Adrenal gland (tissue), 12 donors: ENCODE data around the gene FTL. TPM values are rescaled to one million over a fixed set of nuclear protein-coding genes. Genes with fewer than 3 reads are reported as not detected.

Experiments used
- DNase-seq, 7 donors: peaks; one replicate each; pipeline ENCODE4 v3.0.0-alpha.2; 2019 to 2020
- H3K27ac ChIP-seq, 5 donors: fragments of 200-600 bp; sonication (generic) in 4 of 5; 1 replicate in 3 of 5; 2 replicates in 2 of 5; pipeline versions ENCODE4 v1.5.1 to v1.8.0; 2016 to 2020; ENCODE audit warnings: mild to moderate bottlenecking in 1 of 5
- H3K27me3 ChIP-seq: fragments of 200-600 bp; 2 replicates; pipeline ENCODE4 v1.8.0; 2021
- H3K36me3 ChIP-seq, 2 donors: fragments of 200-600 bp; replicated peaks in 1 of 2; 1 replicate in 1 of 2; 2 replicates in 1 of 2; pipeline versions ENCODE4 v1.5.1 to v1.8.0; 2018 to 2022
- H3K4me1 ChIP-seq, 2 donors: fragments of 200-600 bp; replicated peaks in 1 of 2; 1 replicate in 1 of 2; 2 replicates in 1 of 2; pipeline versions ENCODE4 v1.5.1 to v1.8.0; 2018 to 2021
- H3K4me3 ChIP-seq, 4 donors: fragments of 200-600 bp; sonication (generic) in 3 of 4; one replicate each; pipeline ENCODE4 v1.5.1; 2016 to 2018
- H3K9me3 ChIP-seq, 3 donors: fragments of 200-600 bp; sonication (generic) in 1 of 3; replicated peaks in 1 of 3; 1 replicate in 2 of 3; 2 replicates in 1 of 3; pipeline versions ENCODE4 v1.5.1 to v1.8.0; 2016 to 2021
- POLR2A ChIP-seq, 2 donors: fragments of 450-650 bp; IDR thresholded peaks; one replicate each; pipeline ENCODE4 v1.6.1; 2017; ENCODE audit warnings: antibody characterized with exemption in 2 of 2, mild to moderate bottlenecking in 2 of 2, moderate library complexity in 1 of 2
- WGBS, 4 donors: extraction: QIAGEN DNeasy Blood & Tissue Kit in 2 of 4; methylation state at CpG; one replicate each; pipeline versions ENCODE4 v1.1.5 to v1.1.7; 2013 to 2017; 5-methylcytosine and 5-hydroxymethylcytosine counted together
- intact Hi-C, 2 donors: fragments of 100-400 bp; cut with DNase I; formaldehyde crosslinking; loops; one replicate each; pipeline versions ENCODE4 v1.14.1 to v1.15.0; 2022 to 2023
- polyA plus RNA-seq, 3 donors: library from polyadenylated mRNA; stranded (reverse); fragments of 200-250 nt in 2 of 3; fragments of 350-450 nt in 1 of 3; fragmentation: Illumina TruSeq in 1 of 3; extraction: RNeasy Lipid Tissue Mini Kit (QIAGEN cat#74804) in 1 of 3; gene quantifications; one replicate each; pipeline ENCODE4 v1.2.3, GENCODE V29; 2013 to 2014
- total RNA-seq, 9 donors: library from RNA; depleted of rRNA in 4 of 9; stranded (reverse); fragments of >200 nt in 4 of 9; fragments of 120-200 nt in 1 of 9; fragmentation: NEBNext Ultra II Directional in 1 of 9; extraction: Animal tissue kit (Norgen Biotek cat#: 25700) in 1 of 9; gene quantifications; one replicate each; pipeline versions ENCODE4 v1.1.0 to v1.2.4, GENCODE V29; 2013 to 2023
- TF ChIP-seq, protein P1 (sequence below), 6 experiments: fragments of 450-650 bp in 4 of 6; fragments of 200-600 bp in 2 of 6; sonication (generic) in 1 of 6; IDR thresholded peaks; 1 replicate in 5 of 6; 2 replicates in 1 of 6; pipeline versions ENCODE4 v1.5.1 to v1.8.0; 2016 to 2021; ENCODE audit warnings: antibody characterized with exemption in 6 of 6, mild to moderate bottlenecking in 2 of 6, moderate library complexity in 1 of 6
- donor health status: healthy with polysubstance abuse.
- donor health status: Bipolar disorder and iron deficiency.
- donor health status: DM: yes; HTN: yes; CAD: no.
- donor health status: DM: no; HTN: no; CAD: no.
- donor health status: DM: no; HTN: no; CAD: no.
- donor health status: DM: yes; HTN: yes; CAD: no.

Gene FTL
- total and polyA plus RNA-seq, 12 donors: 2,288 to 11,726 (median 4,068) TPM

DNA sequence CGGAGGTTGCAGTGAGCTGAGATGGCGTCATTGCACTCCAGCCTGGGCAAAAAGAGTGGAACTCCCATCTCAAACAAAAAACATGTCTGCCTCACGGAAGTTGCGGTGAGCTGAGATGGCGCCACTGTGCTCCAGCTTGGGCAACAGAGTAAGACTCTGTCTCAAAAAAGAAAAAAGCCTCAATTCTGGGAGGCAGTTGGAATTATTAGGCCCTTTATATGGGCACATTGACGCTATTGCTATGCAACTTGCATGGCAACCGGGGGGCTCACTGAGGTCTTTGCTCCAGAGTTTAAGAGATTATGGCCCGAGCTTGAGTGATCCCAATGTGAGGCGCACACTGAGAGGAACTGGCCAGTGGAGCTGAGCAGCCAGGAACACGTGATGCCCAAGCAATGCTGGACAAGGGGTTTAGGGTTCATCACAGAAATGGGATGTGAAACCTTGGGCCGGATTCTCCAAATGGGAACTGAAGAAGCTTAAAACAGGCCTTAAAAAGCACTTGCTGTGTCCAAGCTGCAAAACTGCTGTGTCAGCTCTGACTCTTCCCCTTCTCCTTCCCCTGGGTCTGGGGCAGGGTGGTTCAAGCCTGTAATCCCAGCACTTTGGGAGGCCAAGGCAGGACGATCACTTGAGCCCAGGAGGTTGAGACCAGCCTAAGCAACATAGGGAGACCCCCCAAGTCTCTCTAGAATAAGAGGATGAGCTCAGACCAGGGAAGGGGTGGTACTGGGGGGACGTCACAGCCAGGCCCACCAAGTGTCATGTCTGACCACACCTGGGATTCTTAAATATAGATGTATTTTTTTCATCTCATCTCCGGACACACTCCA, 2.5 kb downstream of the FTL start:
- Histone ChIP-seq H3K27me3 (no peaks in the 10 kb centered on the region), H3K36me3 (peaks cover 0 to 43% of the 10 kb centered on the region in 2 donors), H3K27ac (peak overlapping the region in 4 of 5 donors; percentile 53 to 96 (median 85)), H3K4me3 (peak overlapping the region in 2 of 4 donors; percentile 4 to 94), H3K4me1 (peaks cover 31 to 34% of the 10 kb centered on the region in 2 donors), H3K9me3 (no peaks in the 10 kb centered on the region)
- intact Hi-C loops: loop anchor here (5.0 to 10.0 kb wide), 2 partner anchors 93 to 130 kb away; partner anchors contain the start of genes HSD17B14 (in 1 of the 2) and PPP1R15A (in 1 of the 2)
- DNase-seq: peak in 6 of 7 donors; percentile 63 to 80 (median 70)
- WGBS, 4 donors: 72 to 75% (median 74%) methylated on average over 12 to 14 of the region's 14 CpGs
- TF ChIP-seq POLR2A (IDR thresholded peaks at IDR 0.05): peak in 1 of 2 donors; percentile 38
- TF ChIP-seq, protein P1, sequence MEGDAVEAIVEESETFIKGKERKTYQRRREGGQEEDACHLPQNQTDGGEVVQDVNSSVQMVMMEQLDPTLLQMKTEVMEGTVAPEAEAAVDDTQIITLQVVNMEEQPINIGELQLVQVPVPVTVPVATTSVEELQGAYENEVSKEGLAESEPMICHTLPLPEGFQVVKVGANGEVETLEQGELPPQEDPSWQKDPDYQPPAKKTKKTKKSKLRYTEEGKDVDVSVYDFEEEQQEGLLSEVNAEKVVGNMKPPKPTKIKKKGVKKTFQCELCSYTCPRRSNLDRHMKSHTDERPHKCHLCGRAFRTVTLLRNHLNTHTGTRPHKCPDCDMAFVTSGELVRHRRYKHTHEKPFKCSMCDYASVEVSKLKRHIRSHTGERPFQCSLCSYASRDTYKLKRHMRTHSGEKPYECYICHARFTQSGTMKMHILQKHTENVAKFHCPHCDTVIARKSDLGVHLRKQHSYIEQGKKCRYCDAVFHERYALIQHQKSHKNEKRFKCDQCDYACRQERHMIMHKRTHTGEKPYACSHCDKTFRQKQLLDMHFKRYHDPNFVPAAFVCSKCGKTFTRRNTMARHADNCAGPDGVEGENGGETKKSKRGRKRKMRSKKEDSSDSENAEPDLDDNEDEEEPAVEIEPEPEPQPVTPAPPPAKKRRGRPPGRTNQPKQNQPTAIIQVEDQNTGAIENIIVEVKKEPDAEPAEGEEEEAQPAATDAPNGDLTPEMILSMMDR (IDR thresholded peaks at IDR 0.05): peak in 2 of 6 experiments; percentile 1 to 7

DNA sequence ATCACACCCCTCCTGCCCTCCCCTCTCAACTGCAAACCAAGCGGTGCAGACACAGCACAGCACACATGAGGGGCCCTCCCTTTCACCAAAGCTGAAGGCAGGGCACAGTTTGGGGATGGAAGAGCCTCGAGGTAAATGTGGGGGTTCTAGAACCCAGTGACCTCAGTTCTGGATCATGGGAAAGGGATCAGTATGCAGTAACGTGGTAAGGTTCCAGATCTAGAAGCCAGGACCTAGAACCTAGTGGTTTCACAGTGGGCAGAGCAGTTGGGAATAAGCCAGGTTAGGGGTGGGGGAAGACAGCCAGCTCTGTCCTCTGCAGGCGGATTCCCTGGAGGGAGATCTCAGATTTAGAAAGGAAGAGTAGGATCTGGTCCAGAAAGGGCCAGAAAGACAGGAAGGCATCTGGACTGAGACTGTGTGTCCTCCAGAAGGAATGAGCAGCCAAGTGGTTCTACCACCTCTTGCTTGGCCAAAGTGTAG, 3.1 kb downstream of the FTL start:
- TF ChIP-seq, protein P1 (IDR thresholded peaks at IDR 0.05): peak in 1 of 6 experiments; percentile 9
- TF ChIP-seq POLR2A (IDR thresholded peaks at IDR 0.05): peak in 1 of 2 donors; percentile 4
- Histone ChIP-seq H3K27ac (peak overlapping the region in 3 of 5 donors; percentile 77 to 96 (median 93)), H3K36me3 (peaks cover 0 to 47% of the 10 kb centered on the region in 2 donors), H3K4me1 (peaks cover 29 to 33% of the 10 kb centered on the region in 2 donors), H3K4me3 (no peak overlapping the region), H3K9me3 (no peaks in the 10 kb centered on the region), H3K27me3 (no peaks in the 10 kb centered on the region)
- WGBS, 4 donors: 65 to 72% (median 69%) methylated on average over 4 of the region's 4 CpGs
- intact Hi-C loops: loop anchor here (5.0 to 10.0 kb wide), 2 partner anchors 93 to 131 kb away; partner anchors contain the start of genes HSD17B14 (in 1 of the 2) and PPP1R15A (in 1 of the 2)
- no peak for DNase-seq

DNA sequence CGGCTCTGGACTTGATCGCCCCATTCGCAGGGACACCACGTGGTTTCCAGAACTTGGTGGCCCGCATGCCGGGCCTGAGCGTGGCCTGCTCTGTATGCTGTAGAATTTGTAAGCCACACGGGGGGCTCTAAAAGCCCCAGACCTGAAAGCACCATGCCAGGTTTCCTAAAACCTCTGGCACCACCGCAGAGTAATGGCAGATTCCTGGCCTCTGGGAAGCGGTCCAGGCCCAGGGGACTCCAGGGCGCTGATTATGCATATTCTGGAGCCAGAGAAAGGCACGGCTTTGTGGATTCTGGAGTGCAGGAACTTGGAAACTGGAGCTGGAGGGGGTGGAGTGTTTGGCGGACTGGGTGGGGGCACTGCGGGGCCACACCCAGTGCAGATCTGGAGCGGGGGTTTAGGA, 3.7 kb downstream of the FTL start:
- peak in 1 of 7 donors; percentile 51 for DNase-seq
- Histone ChIP-seq H3K36me3 (peaks cover 0 to 53% of the 10 kb centered on the region in 2 donors), H3K9me3 (no peaks in the 10 kb centered on the region), H3K27ac (peak overlapping the region in 1 of 5 donors; percentile 96), H3K27me3 (no peaks in the 10 kb centered on the region), H3K4me1 (peaks cover 23 to 27% of the 10 kb centered on the region in 2 donors), H3K4me3 (no peak overlapping the region)
- WGBS, 4 donors: 84 to 97% (median 93%) methylated on average over 3 to 15 of the region's 15 CpGs
- TF ChIP-seq, protein P1 (IDR thresholded peaks at IDR 0.05): no peak
- TF ChIP-seq POLR2A (IDR thresholded peaks at IDR 0.05): no peak
- intact Hi-C loops: loop anchor here (5.0 to 10.0 kb wide), 2 partner anchors 94 to 132 kb away; partner anchors contain the start of genes HSD17B14 (in 1 of the 2) and PPP1R15A (in 1 of the 2)
